GM21717 (cell line): ENCODE measurements around the gene C2CD2.
"Not testable (repeated sequence)": the region's sequence is repeated elsewhere in the genome, so short reads cannot be mapped to it uniquely, and the experiment has no call there.

Experiments
- ATAC-seq: cut with Tn5 transposase; IDR thresholded peaks from one replicate; pipeline ENCODE4 v1.9.1; 2021; ENCODE audit warnings: mild to moderate bottlenecking, moderate library complexity; ENCODE audit not compliant: unreplicated experiment

The C2CD2 gene

DNA sequence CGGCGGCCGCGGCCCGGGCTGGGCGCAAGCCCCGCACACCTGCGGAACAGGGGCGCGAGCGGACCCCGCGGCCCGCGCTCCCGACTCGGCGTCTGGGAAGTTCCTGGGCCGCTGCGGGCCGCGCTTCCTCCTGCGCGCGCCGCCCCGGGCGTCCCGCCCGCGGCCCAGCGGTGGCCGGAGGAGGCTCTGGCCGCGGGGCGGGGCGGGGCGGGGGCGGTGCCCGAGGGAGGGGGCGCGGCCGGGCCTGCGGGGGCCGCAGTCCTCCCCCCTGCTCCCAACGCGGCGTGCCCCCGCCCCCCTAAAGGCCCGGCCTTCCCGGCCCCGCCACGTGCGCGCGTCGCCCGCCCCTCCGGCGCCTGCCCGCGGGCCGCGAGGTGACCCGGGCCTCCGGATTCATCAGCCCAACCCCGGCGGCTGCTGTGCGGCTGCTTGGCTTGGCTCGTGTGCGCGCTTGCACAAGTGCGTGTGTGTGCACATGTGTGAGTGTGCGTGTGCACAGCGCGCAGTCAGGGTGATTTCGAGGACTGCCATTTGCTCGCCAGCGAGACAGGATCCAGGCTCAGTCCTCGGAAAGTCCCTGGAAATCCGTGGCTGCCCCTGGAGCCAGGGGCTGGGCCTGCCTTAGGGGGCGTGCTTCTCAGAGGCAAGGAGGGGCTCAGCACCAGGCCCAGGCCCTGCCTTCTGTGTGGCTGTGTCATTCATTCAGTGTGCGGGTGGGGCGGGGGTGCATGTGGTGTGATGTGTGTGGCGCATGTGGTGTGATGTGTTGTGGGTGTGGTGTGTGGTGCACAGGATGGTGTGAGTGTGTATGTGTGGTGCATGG, at the start of gene C2CD2:
Gene C2CD2, minus strand, starts transcription at position 188 of the 823 bp plus-strand sequence. CDS start 370 bp downstream, outside the sequence.
- no peak for ATAC-seq

DNA sequence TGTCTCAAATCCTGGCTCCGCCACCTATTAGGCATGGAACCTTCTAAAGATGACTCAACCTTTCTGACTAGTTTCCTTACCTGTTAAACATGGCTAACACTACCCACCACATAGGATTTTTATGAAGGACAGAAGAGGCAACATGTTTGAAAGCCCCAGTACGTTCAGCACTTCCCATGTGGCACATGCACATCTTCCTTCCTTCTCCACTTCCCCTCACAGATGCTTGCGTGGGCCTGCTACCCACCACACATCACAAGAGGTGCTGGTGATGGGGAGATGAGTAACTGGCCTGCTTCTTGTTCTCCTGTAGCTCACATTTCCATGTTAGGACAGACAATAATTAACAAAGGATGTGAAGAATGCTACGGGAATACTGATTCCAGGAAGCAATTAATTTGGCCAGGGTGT, 49.2 kb upstream of the C2CD2 start:
- ATAC-seq, result peak; percentile 23

DNA sequence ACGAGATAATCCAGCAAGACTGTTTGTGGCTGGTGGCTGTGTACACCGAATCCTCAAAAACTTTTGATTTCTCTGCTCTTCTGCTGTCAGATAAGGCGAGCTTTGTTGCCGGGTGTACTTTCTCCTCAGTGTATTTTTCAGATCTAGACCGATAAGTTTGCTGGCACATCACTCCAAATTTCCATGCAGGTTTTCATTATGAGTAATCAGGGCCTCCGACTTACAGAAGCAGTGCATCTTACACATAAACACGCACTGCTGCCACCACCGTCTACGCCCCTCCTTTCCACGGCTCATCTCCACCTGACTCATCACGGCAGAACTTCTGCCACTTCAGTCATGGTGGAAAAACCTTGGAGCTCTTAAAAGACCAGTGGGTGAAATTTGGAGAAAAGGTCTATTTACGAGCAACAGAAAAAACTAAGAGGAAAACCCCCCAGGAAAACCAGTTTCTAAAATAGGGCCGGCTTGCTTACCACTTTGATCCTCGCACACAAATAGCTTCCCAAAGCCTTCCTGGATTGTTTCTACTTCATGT, 48.7 kb upstream of the C2CD2 start:
- peak; percentile 77 for ATAC-seq

DNA sequence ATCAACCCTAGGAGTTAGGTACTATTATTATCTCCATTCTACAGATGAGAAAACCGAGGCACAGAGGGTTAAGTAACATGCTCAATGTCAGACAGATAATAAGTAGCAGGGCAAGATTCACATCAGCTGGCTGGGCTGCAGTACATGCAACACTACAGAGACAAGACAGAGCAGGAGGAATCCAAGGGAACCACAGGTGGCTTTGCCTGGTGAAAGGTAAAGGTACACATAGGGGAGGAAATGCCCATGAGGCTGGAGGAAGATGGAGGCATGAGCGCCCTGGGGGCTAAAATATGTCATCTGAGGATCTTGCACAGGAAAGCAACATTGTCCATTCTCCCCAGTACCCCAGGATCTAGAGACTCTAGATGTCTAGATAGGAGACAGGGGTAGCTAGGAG, 48.0 kb upstream of the C2CD2 start:
- ATAC-seq, result no peak

DNA sequence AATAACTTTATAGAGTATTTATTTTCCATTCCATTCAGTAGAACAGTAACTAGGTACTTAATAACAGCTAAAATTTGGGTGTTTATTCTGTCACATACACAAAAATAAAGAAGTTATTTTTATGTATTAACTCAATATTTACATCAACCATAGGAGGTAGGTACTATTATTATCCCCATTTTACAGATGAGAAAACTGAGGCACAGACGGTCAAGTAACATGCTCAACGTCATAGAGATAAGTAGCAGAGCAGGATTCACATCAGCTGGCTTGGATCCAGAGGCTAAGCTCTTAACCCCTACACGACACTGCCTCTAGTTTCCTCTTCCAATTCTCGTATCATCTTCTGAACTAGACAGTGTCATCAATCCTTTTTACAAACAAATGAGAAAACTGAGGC, 47.1 kb upstream of the C2CD2 start:
- ATAC-seq, result no peak

DNA sequence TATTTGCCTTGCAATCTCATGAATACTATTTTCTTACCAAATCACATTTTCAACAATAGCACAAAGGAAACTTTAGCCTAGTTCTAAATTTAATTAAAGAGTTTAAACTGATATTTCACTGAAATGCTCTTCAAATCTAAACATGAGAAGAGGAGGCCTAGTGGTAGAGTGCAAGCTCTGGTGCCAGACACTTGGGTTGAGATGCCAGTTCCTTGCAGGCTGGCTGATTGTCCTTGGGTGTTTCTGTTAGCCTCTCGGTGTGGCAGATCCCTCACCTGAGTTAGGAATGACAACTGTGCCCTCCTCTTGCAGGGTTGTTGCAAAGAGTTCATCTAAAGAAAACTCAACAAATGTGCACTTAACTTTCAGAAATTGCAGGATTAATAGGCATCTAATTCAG, 43.8 kb upstream of the C2CD2 start:
- no peak for ATAC-seq

DNA sequence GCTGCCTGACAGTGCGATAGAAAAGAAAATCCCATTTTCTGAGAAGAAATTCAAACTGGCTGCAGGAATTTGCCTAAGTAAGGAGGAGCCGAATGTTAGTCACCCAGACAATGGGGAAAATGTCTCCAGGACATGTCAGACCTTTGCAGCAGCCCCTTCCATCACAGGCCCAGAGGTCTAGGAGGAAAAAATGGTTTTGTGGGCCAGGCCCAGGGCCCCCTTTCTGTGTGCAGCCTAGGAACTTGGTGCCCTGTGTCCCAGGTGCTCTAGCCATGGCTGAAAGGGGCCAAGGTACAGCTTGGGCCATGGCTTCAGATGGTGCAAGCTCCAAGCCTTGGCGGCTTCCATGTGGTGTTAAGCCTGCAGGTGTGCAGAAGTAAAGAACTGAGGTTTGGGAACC, 41.8 kb upstream of the C2CD2 start:
- no peak for ATAC-seq

DNA sequence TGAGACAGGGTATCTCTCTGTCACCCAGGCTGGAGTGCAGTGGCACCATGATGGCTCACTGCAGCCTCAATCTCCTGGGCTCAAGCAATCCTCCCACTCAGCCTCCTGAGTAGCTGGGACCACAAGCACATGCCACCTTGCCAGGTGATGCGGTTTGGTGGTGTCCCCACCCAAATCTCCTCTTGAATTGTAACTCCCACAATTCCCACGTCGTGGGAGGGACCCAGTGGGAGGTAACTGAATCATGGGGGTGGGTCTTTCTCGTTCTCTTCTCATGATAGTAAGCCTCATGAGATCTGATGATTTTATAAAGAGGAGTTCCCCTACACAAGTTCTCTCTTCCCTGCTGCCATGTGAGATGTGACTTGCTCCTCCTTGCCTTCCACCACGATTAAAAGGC, 40.8 kb upstream of the C2CD2 start:
- ATAC-seq, result not testable (repeated sequence)

DNA sequence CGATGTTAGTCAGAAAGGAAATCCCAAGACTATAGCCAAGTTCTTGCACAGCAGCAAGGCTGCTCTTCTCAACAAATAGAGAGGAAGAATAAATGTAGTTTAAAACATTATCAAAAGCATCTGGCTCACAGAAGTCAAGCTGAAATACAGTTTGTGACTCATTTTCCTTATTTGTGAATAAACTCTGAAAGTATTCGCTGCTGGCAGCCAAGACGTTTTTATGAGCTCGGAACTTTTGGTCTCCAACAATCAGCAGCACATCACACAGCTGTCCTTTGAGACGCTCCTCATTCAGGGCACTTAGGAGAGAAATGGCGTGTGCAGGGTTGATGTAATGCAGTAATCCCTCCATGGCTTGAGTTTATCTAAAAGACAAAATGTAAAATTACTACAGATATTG, 39.9 kb upstream of the C2CD2 start:
- ATAC-seq, result no peak

DNA sequence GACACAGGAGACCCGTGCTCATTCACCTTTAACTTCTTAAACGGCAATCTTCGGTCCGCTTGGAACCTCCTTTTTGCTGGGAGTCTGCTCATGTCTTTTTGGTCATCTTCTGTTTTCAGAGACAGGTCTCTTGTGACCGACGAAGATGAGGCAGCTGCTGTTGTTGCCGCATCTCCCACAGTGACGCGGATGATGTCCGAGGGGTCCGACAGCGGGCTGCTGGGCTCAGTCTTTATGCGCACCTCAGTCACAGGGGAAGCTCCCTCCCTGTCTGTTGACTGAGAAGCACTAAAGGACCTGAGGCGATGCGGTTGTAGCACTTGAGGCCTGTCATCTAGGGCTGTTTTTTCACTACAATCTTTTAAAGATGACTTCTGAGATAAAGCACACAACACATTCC, 38.8 kb upstream of the C2CD2 start:
- no peak for ATAC-seq

DNA sequence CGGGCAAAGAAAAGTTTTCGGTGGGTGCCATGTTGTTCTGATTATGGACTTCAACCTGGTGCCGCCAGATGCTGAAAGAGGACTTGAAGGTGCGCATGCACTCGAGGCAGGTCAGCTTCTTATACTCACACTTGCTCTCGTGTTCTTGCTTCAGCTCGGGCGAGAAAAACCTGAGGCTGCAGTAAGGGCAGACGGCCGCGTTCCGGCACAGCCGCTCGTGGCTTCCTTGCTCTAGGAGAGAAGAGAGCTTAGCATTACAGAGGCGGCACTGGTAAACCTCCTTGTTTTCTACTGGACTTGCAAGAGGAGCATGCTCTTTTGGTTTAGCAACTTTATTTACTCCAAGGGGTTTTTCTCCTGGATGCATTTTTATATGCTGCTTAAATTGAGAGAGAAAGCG, 37.8 kb upstream of the C2CD2 start:
- no peak for ATAC-seq

DNA sequence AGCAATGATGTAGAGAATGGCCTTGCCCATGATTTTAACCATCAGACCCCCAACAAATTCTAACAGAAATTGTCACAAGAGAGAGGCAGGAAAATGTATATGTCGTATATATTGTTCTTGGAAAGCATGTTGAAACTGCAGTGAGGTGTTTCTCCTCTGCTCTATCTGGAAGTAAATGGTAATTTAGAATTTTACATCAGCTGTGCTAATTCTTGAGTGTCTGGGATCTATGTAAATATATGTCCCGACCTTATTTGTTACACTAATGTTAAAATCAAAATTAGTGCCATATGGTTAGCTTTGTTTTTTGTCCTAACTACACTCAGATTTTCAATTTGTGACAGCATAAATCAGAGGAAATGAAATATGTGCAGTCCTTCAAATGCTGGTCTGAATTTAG, 35.9 kb upstream of the C2CD2 start:
- no peak for ATAC-seq

DNA sequence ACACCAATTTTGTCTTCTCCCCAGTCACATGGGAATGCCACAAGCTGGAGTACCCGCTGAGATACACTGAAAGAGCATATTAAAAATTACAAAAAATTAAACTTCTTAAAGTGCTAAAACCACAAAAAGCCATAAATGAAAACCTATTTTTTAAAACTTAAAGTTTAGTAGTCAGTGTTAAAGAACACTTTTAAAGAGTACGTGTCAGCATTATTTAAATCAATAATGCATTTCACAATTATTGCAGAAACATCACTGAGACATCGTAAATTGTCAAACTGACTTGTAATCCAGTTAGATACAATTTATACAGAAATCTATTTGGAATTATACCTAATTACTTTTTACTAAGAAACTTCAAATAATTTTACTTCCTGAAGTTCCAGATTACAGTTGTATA, 33.5 kb upstream of the C2CD2 start:
- no peak for ATAC-seq

DNA sequence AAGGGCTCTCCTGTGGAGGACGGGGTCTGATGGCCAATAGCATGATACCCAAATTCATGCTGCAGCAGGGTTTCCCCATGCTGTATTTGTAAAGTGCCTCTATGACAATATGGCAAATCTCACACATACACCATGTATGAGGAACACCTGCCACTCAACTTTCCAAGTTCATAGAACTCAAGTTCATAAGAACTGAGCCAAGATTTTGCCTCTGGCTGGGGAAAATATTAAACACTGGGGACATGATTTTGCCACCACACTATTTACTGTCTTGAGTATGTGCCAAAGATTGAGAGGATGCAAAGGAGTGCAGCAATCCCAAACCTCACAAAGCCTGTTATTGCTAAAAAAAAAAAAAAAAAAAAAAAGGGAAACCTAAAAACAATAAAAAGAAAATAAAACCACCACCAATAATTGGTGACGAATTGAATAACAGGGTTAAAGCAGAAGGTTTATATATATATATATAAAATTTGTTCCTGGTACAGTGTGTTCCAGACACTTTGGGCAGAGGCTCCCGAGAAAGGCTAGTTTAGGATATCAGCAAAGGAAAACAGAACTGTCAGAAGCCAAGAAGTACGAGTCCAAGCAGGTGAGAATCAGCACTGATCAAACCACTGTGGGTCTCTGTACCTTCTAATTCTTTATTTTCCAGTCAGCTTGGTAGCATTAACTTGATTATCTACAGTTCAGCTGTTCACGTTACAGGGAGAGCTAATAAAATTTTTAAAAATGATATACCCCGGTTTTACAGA, 32.0 kb upstream of the C2CD2 start:
- no peak for ATAC-seq

DNA sequence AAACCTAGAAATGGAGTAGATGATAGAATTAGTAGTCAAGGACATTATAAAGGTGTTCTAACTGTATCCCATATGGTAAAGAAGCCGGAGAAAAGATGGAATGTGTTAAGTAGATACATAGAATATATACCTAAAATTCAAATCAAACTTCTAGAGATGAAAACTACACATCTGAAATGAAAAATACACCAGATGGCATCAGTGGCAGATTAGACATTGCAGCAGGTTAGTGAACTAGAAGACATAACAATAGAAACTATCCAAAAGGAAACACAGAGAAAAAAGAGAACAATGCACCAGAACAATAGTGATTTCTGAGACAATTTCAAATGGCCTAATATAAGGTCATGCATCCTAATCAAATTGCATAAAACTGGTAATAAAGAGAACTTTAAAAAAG, 29.4 kb upstream of the C2CD2 start:
- ATAC-seq, result no peak

DNA sequence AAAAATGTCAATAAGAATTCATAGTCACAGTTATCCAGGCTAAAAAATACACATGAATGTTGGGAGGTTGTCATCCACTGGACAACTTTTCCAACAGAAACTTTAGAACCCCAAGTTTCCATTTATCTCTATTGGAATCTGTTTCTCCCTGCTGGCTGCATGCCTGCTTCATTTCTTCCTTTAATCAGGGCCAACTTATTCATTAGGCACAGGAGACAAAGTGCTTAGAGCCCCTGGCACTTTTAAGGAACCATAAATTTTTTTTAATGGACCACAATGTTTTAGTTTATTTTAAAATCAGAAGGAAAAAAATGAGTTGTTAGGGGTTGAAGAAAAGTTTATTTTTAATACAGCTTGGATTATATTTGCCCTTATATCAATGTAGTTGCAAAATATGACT, 26.7 kb upstream of the C2CD2 start:
- ATAC-seq, result no peak

DNA sequence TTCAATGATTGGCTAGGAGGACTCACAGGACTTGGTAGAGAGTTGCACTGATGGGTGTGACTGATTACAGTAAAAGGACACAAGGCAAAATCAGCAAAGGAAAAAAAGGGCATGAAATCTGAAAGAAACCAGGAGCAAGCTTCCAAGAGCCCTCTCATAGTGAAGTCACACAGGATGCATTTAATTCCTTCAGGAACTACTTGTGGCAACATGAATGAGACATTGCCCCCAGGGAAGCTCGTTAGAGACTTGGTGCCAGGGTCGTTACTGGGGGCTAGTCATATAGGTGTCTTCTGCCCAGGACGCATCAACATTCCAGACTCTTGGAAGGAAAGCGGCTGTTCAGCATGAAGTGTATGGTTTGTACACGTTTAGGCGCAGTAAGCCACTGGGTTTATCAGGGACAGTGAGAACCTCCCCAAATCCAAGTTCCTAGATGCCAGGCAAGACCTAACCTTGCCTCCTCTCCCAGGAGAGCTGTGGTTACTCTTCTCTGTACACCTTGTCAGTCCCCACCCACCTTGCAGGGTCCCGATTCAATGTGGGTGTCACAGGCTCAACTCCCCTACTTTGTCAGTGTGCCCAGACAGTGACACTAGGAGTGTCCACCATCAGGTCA, 26.0 kb upstream of the C2CD2 start:
- no peak for ATAC-seq

DNA sequence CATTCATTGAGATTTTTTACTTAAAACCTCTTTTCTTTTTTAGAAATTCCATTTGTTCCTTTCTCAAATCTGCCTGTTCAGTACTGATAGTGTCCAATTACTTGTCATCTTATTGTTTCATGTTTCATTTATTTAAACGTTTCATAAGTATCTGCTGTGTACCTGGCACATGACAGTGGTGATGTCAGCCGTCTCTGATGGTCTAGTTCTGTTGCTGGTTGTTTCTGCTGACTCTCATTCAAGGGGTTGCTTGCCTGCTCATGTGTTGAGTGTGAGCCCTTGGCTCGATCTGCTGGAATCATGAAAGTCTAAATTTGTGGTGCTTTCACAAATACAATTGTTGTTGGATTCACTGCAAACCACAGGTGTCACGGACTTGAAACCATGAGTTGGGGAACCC, 25.5 kb upstream of the C2CD2 start:
- ATAC-seq, result no peak

DNA sequence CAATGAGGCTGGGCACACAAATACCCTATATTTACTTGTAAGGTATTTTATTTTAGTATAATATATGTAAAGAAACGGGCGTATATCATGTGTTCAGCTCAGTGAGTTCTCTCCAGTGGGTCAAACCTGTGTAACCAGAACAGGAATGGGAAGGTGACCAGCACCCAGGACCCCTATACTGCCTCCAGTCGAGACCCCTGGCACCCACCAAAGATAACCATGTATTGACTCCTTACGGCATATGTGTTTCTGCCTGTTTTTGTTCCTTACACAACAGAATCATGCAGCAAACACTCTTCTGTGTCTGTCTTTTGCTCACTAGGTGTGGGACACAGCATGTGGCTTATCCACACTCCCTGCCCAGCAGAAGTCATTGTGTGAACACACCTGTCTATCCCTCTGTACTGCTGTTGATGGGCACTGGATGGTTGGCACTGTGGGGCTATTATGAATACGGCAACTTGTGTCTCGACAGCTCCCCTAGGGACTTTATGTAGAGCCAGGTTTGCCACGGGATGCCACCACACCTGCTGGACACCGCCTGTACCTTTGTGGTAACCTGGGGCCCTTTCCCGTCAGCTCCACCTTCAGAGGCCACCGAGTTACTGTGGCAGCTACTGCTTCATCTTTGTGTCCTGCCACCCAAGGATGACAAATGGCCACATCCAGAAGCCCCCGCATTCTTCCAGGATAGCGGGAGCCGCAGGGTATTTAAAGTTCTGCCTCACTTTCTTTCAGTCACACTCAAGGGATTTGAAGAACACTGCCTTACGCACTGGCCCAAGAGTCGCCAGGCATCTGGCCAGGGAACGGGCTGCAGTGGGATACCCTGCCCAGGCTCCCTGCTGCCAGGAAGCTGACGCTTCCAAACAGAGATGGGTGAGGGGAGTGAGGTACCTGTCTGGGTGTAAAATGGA, 23.5 kb upstream of the C2CD2 start:
- no peak for ATAC-seq

DNA sequence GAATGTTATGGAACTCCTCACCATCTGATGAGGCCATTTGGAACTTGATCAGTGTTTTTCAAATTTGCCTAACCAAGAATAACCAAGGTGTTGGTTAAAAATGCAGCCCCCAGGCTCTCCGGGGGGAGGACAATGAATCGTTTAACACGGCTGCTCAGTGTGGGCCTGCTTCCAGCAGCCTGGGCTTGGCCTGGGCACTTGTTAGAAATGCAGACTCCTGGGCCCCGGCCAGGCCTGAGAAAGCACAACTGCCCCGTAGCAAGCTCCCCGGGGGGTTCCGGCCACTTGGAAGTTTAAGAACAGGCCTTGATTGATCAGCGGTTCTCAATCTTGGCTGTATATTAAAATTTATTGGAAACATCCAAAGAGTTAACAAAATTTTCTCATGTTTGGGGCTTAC, 22.8 kb upstream of the C2CD2 start:
- ATAC-seq, result no peak
